ENCODE results near the gene FBXW5.

FBXW5 gene, protein sequence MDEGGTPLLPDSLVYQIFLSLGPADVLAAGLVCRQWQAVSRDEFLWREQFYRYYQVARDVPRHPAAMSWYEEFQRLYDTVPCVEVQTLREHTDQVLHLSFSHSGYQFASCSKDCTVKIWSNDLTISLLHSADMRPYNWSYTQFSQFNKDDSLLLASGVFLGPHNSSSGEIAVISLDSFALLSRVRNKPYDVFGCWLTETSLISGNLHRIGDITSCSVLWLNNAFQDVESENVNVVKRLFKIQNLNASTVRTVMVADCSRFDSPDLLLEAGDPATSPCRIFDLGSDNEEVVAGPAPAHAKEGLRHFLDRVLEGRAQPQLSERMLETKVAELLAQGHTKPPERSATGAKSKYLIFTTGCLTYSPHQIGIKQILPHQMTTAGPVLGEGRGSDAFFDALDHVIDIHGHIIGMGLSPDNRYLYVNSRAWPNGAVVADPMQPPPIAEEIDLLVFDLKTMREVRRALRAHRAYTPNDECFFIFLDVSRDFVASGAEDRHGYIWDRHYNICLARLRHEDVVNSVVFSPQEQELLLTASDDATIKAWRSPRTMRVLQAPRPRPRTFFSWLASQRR

DNA sequence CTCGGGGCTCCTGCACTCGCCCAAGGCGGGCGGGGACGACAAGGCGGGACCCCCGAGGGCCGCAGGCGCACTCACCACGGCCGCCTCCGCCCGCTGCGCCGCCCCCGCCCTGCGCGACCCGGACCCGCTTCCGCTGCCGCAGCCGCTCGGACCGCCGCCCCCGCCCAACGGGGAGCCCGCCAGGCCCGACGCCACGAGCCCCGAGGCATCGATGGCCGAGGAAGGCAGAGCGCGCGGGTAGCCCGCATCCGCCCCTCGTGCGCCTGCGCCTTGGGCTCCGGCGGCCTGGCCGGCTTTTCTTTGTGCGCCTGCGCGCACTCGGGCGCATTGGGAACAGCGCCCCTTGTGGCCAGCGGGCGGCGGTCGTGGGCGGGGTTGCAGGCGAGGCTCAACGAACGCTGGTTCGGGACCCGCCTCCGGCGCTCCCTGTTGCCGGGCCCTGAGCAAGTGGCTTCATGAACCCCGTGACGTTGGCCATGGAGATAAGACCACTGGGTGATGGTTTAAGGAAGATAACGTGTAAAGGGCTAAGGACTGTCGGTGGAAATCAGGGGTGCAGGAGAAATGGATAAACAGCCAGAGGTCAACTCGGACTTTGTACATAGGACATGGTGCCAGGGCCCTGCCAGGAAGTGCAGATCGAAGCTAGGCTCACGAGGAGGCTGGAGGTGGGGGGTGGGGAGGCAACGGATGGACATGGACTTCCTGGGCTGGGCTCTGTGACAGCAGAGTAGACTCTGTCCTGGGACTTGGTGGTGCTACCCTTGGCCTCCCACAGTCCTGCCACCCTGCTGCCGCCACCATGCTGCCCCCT lies at the start of gene FBXW5, which contains the start of gene C8G:
Gene FBXW5 (minus strand): TSS at position 220 of the 814 bp plus-strand sequence. CDS start 655 bp downstream, outside the sequence.
Gene C8G (plus strand): TSS at position 725 of the 814 bp plus-strand sequence. CDS start 78 bp downstream, at position 803.
- peak; percentile 96 for DNase-seq (ENCODE audit: low spot score)

DNA sequence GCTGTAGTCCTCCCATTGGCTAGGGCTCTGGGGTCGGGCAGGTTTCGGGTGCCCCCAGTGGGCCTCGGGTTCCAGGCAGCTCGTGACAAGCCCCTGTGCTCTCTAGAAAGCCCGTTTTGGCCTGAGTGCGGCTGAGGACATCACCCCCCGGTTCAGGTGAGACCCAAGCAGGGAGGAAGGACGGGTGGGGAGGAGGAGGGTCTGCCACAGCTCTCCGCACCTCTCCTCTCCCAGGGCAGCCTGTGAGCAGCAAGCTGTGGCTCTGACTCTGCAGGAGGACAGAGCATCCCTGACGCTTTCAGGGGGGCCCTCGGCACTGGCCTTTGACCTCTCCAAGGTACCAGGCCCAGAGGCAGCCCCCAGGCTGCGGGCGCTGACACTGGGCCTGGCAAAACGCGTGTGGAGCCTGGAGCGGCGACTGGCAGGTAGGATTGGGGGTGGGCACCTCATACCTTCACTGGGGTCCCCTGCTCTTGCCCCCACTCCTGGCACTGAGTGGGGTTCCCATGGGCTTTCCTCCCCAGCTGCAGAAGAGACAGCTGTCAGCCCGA lies 48.4 kb upstream of the FBXW5 start:
- DNase-seq (ENCODE audit: low spot score) = no peak

DNA sequence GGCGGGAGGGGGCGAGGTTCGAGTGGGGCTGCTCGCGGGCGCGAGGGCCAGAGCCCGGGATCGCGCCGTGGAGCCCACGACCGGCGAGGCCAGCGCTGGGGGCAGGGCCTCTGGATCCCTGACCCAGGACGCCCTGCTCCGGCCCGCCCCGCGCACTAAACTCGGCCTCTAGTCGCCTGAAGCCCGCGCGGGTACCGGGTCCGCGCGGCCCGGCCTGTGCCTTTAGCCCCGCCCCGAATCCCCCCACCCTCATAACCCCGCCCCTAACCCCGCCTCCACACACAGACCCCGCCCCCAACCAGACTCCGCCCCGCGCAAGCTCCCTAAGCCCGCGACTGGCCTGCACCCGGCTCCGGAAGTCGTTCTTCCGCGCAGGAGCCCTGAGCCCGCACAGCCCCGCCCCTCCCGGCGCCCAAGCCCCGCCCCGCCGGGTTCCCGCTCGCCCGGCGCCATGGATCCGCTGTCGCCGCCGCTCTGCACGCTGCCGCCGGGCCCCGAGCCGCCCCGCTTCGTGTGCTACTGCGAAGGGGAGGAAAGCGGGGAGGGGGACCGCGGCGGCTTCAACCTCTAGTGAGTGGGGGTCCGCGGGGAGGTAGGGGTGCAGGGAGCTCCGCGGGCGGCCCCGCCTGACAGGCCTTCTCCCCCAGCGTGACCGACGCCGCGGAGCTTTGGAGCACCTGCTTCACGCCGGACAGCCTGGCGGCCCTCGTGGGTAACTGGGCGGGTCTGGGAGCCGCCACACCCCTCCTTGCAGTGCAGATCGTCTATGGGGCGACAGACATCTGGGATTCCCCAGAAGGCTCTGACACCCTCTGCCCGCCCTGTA lies 47.7 kb upstream of the FBXW5 start, which contains the start of gene PAXX:
Gene PAXX (plus strand): TSS at position 430 of the 826 bp plus-strand sequence. CDS start 22 bp downstream, at position 452.
- DNase-seq (ENCODE audit: low spot score) = peak; percentile 95

DNA sequence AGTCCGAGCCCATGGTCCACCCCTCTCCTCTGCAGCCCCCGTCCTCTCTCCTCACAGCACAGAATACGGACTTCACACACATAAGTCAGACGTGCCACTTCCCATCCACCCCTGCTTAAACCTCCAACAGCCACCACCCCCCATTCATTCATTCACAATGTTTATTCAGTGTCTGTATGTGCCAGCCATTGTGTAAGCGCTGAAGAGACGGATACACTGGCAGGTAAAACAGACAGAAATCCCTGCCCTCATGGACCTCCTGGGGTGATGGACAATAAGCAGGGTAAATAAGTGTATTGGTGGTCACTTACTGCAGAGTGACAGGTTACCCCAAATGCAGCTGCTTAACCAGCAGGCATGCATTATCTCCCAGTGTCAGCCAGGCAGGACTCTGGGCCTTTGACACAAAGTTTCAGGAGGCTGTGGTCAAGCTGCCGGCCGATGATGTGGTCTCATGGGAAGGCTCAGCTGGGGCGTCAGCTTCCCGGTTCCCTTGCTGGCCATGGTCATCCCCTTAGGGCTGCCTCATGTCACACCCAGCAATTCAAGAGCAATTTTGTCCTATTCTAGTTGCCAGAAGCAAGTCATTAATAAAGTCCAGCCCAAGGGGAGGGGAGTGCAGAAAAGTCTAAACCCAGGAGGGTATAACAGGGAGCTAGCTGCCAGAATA lies 45.8 kb upstream of the FBXW5 start:
- no peak for DNase-seq (ENCODE audit: low spot score)

DNA sequence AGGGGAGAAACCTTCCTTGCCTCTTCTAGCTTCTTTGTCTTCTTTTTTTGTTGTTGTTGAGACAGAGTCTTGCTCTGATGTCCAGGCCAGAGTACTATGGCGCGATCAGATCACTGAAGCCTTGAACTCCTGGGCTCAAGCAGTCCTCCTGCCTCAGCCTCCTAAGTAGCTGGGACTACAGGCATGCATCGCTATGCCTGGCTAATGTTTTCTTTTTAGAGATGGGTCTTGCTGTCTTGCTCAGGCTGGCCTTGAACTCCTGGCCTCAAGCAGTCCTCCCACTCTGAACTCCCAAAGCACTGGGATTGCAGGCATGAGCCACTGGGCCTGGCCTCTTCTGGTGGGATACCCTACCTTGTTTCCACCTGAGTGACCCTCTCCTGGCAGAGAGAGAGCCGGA lies 44.3 kb upstream of the FBXW5 start:
- no peak for DNase-seq (ENCODE audit: low spot score)

DNA sequence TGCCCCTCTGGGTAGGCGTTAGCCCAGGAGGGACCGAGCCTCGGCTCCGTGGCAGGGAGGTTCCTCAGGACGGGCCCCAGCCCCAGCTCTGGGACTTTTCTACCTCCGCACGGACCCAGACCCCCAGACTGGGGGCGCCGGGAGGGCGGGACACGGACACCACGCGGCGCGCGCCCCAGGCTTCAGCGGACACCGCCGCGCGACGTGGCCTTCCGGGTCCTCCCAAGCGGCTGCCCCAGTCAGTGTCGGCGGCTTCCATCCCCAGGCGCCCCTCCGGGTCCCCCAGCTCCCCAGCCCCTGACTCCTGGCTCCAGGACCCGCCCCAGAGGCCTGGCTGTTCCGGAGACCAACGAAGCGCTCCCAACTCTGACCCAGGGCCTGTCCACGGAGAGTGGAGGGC lies 41.3 kb upstream of the FBXW5 start:
- no peak for DNase-seq (ENCODE audit: low spot score)

DNA sequence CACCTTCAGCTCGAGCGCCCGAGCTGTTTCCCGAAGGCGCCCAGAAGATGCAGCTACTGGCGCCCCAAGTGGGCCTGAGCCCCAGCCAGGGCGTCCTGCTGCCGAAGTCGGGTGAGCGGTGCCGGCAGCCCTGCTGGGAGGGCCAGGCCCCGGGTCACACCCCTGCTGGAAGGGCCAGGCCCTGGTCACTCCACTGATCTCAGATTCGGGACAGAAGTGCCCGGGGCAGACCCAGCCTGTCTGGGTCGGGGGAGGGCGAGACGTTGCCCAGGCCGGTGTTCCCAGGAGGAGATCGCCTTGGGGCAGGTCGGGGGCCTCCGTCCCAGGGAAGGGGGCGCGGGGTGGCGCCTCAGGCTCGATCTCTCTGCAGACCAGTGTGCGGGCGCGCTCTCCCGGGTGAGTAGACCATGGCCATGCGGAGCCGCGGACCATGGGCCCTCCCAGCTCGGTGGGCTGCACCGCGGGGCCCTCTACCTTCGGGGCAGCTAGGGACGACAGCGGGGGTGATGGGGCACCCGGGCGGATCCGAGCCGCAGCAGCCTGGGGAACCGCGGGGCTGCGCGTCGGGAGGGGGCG lies 40.6 kb upstream of the FBXW5 start:
- DNase-seq (ENCODE audit: low spot score) = no peak

DNA sequence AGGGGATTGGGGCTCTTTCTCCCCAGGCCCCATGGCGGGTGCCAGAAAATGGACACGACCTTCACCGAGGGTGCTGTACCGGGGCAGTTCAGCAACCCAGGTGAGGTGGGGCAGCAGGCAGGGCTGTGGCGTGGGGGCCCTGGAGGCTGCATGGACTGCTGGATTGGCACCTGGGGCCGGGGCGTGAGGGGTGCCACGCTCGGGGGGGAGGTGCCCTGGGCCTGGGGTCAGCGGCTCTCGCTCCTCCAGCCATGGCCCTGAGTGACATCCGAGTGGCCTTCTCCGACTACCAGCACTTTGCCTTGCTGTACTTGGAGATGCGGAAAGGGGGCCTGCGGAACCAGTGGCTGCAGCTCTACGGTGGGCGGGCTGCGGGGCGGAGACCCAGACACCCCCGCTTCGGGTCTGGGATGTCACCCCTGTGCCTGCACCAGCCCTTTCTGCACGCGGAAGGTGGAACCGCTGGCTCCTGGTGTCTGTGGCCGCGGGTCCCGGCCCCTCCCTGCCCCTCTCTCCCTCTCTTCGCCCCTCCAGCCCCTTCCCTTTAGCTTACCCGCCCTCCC lies 40.0 kb upstream of the FBXW5 start:
- no peak for DNase-seq (ENCODE audit: low spot score)

DNA sequence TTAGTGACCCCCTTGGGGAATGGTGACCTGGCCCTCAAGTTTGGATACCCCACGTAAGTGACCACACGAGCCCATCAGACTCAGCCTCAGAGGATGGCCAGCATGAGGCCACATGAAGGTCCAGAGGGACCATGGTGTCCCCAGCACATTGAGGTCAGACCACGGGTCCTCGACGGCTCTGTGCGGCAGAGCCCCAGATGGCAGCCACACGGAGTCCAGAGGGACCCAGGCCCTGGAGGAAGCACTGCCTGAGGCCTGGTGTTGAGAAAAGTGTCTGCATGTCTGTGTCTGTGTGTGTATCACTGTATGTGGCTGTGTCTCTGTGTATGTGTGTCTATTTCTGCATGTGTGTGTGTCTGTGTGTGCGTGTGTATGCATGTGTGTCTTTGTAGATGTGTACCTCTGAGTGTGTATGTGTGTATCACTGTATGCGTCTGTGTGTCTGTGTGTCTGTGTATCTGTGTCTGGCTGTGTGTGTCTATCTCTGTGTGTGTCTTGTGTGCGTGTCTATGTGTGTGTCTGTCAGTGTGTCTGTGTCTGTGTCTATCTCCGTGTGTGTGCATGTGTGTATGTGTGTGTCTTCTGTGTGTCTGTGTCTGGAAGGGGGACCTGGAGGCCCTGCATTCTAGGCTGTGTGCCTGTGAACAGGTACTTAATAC lies 39.2 kb upstream of the FBXW5 start:
- DNase-seq (ENCODE audit: low spot score) = no peak

DNA sequence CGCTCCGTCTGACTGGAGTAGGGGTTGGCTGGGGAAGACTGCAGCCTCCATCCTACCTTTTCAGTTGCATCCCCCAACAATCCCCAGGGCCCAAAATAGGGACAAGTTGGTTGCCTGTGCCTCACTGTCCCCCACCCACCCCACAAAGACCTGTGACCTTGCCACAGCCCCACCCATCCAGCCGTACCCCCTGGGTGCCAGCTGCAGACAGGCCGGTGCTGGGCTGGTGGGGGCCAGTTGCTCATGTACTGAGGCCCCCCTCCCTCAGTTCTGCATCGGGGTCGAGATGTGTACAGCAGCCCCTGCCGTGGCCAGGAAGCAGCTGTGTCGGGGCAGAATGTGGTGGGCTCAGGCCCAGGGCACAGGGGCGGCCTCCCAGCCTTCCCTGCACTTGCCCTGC lies 38.6 kb upstream of the FBXW5 start:
- no peak for DNase-seq (ENCODE audit: low spot score)

DNA sequence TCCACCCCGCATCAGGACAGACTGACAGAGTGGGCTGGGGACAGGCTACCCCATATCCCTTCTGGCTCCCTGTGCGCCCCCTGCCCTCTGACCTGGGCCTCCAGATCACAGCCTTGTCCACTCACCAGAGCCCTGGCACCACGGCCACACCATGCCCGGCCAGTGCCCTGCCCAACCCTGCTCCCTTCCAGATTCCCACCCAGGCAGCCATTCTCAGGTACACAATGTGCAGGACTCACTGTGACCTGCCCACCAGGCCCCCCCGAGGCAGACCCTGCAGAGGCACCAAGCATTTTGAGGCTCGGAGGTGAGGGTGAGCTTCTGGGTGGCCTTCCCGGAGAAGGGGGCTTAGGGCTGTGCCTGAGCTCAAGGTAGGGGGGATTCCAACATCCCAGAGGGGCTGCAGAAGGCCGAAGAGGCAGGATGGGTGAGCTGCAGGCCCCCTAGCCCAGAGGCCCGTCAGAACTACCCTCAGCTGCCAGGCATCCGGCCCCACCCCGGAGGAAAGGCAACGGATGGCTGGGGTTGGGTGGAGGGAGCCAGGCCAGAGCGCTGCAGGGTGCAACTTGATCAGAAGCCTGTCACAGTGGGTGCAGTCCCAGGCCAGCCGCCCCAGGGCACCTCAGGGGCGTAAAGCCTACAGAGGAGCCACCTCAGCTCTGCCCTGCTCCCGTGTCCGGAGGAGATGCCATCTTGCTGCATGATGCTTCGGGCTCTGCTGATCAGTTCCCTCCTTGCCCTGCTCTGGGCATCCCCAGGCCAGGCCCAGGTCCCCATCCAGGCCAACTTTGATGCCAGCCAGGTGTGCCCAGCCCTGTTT lies 37.9 kb upstream of the FBXW5 start, which contains the start of gene LCNL1:
Gene LCNL1 (plus strand): TSS at position 762 of the 820 bp plus-strand sequence. CDS start 594 bp downstream, outside the sequence.
- no peak for DNase-seq (ENCODE audit: low spot score)

DNA sequence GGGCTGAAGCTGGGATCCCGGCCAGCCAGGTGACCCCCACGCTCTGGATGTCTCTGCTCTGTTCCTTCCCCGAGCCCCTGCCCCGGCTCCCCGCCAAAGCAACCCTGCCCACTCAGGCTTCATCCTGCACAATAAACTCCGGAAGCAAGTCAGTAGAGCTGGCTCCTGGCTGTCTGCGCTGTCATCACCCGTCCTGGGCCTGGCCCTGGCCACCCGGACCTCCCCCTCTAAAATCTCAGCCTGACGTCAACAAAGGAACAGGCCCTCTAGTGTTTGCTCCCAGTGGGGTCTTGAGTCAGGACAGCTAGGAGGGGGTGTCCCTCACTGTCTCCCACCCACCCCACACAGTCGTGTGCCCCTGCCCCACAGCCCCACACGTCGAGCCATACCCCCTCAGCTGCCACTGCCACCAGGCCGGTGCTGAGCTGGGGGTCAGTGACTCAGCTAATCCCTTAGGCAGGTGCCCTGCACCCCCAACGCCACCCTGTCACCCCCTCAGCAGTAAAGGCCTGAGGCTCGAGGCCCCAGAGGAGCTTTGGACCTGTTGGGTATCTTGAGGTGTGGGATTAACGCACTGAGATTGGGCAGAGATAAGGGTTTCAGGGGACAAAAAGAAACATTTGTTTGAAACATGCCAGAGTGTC lies 37.2 kb upstream of the FBXW5 start:
- no peak for DNase-seq (ENCODE audit: low spot score)

DNA sequence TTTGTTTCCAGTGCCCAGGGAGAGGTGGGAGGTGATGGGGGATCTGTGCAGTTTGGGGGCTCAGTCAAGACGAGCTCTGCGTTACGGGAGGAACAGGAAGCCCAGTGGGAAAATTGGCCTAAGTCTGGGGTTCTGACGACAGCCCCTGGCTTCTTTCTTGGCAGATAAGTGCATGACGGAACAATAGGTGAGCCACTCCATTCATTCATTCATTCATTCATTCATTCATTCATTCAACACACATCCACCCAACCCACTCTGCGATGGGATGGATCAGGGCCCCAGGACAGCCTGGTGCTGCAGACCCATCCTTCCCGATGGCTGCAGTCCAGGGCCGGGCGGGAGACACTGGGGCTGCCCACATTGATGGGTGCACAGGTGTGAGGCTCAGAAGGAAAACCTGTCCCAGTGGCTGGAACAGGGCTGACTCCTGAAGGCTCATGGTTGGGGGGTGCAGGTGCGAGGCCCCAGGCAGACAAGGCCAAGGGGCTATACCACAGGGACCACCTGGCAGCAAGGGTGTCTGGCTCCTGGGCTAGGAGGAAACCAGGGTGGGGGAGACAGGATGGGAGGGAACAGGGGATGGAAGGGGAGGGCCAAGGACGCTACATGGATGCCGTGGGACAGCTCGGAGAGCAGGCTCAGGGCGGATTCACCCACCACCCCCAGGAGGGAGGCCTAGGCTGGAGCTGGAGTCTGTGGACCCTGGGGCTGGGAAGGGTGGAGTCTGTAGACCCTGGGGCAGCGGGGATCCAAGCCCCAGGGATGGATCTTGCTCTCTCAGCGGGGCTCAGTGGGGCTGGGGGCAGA lies 36.3 kb upstream of the FBXW5 start:
- no peak for DNase-seq (ENCODE audit: low spot score)

DNA sequence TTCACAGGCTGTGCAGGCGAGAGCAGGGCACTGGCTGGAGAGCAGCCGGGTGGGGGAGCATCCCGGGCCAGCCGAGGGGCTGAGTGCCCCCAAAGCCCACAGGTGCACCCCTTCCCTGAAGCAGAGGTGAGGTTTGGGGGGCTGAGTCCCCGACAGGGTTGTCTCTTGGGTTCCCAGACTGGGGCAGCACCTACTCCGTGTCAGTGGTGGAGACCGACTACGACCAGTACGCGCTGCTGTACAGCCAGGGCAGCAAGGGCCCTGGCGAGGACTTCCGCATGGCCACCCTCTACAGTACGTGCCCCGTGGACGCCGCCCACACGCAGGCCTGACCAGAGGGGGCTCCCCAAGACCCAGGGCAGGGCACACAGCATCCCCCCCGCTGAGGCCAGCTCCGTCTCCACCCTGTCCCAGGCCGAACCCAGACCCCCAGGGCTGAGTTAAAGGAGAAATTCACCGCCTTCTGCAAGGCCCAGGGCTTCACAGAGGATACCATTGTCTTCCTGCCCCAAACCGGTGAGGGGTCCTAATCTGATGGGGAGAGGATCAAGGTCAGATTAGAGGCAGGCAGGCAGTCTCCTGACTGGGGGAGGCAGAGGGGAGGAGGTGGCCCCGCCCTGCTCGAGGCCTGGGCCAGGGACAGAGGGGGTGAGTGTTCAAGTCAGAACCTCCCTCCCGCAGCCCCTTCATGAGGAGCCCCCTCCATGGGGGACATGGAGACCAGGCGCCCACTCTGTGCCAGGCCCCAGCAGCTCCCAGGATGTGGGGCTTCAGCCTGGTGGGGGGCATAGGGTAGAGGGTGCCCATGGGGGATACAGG lies 35.4 kb upstream of the FBXW5 start:
- DNase-seq (ENCODE audit: low spot score) = no peak

DNA sequence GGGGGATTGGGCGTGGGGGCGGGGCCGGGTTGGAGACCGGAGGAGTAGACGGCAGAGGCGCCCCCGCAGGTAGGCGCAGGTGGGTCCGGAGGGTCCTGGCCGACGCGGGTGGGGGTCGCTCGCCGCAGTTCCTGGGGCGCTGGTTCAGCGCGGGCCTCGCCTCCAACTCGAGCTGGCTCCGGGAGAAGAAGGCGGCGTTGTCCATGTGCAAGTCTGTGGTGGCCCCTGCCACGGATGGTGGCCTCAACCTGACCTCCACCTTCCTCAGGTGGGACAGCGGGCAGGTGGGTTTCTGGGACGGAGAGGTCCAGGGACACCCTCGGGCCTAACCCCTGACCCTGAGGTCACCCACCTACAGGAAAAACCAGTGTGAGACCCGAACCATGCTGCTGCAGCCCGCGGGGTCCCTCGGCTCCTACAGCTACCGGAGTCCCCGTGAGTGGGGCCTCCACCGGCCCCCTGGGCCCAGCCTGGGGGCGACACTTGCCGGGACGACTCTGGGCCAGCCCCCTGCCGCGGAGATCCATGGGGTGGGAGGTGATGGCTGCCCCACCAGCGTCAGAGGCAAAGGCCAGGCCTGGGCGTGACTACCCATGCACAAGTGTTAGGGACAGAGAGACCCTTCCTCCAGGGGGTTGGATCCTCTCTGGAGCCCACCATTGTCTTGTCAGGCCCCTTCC lies 34.5 kb upstream of the FBXW5 start:
- no peak for DNase-seq (ENCODE audit: low spot score)
